Frontal cortex (tissue), 4 donors: ENCODE measurements around the gene ATG101. TPM values are rescaled to one million over a fixed set of nuclear protein-coding genes. Genes with fewer than 3 reads are reported as not detected.

ENCODE experiments used
- DNase-seq, 2 donors: peaks; one replicate each; pipeline ENCODE4 v3.0.0; 2012; ENCODE audit warnings: low spot score in 2 of 2
- FAIRE-seq: peaks from 2 replicates; lab custom pipeline; 2012; peaks lifted over from hg19 to GRCh38; lab: Jason Lieb, UNC
- total RNA-seq: library from RNA; depleted of rRNA; stranded (reverse); fragments of >200 nt; gene quantifications from one replicate; pipeline ENCODE4 v1.2.3, GENCODE V29; 2014
- donor health status: control.
- donor health status: control.
- donor health status: control.

The ATG101 gene
- total RNA-seq, 1 donor from 2014 or later: 26.5 TPM

DNA sequence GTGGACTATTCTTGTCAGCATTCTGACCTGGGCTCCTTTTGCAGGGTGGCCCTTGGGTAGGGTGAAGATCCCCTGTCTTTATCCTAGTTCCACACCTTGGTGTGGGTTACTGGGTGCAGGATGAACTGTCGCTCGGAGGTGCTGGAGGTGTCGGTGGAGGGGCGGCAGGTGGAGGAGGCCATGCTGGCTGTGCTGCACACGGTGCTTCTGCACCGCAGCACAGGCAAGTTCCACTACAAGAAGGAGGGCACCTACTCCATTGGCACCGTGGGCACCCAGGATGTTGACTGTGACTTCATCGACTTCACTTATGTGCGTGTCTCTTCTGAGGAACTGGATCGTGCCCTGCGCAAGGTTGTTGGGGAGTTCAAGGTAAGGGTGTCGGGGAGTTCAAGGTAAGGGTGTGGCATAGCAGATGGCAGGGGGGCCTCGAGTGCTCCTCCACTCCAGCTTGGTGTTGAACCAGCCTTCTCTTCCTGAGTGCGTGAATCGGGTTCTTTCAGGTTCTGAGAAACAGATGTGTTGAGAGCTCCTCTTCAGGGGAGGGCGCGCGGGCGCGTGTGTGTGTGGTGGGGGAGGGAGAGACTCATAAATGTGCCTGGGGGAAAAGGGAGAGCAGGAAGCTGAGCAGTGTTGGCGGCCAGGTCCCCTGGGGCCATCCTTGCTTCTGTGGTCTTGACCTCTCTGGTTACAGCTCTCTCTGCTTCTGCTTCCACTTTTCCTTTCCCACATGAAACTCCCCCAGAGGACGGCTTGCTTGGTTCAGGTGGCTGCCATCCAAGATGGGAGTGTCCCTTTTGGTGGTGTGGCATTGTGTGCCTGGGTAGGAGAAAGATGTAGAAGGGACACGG lies 4.0 kb downstream of the ATG101 start:
- DNase-seq (no peak), FAIRE-seq (no peak)

- FAIRE-seq (no peak), DNase-seq (no peak)
Observed at GRCh38 chr12:52074971-52075724, 5.4 kb downstream of the ATG101 start.

DNA sequence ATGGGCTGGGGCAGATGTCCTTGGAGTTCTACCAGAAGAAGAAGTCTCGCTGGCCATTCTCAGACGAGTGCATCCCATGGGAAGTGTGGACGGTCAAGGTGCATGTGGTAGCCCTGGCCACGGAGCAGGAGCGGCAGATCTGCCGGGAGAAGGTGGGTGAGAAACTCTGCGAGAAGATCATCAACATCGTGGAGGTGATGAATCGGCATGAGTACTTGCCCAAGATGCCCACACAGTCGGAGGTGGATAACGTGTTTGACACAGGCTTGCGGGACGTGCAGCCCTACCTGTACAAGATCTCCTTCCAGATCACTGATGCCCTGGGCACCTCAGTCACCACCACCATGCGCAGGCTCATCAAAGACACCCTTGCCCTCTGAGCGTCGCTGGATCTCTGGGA lies 7.0 kb downstream of the ATG101 start:
- FAIRE-seq: no peak
- no peak for DNase-seq

DNA sequence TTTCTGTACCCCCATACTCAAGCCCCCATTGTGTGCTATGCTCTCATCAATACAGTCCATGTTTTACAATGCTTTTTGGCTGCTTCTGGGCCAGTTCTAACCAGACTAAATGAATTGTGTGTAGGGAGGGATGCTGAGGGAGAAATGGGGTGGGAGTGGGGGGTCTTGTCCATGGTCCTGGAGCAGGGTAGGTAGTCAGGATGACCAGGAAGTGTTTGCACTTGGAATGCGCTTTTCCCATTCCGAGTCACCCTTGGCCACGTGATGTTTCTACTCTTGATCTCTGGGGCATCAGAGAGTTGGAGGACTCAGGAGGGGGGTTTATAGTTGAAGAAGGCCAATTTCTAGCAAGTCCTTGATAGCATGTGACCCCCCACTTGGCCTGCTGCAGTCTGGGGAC lies 8.5 kb downstream of the ATG101 start:
- DNase-seq: no peak
- no peak for FAIRE-seq

DNA sequence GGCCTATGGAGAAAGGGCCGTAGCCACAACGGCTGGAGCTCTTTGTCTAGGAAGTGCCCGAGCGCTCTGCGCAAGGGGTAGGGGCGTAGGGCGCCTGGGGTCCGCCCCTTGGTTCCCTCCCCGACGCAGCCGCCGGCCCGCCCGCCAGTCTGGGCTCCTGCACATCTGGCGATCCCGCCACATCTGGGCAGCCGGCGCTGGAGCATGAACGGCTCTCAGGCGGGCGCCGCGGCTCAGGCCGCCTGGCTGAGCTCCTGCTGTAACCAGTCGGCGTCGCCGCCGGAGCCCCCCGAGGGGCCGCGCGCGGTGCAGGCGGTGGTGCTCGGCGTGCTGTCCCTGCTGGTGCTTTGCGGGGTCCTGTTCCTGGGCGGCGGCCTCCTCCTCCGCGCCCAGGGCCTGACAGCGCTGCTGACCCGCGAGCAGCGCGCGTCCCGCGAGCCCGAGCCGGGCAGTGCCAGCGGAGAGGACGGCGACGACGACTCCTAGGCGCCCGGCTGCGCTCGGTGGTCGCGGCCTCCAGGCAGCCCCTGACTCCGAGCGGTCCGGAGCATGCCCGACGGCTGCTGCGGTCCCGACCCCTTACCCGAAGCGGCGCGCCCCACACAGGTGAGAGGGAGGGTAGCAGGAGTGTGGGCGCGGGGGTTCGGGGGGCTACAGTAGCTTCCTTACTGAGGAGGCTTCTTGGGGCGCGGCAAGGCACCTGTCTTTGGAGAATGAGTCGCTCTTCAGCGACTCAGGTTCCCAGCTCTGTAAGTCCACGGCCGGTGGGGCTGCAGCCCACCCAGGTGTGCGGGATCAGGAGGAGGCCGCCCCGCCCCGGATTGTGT lies 10.0 kb downstream of the ATG101 start, which contains the start of gene SMIM41:
TSS of gene SMIM41 (plus strand) at position 129 of the 827 bp plus-strand sequence. CDS start at position 205, 76 bp downstream.
- FAIRE-seq: no peak
- peak in 1 of 2 donors; percentile 5 for DNase-seq

DNA sequence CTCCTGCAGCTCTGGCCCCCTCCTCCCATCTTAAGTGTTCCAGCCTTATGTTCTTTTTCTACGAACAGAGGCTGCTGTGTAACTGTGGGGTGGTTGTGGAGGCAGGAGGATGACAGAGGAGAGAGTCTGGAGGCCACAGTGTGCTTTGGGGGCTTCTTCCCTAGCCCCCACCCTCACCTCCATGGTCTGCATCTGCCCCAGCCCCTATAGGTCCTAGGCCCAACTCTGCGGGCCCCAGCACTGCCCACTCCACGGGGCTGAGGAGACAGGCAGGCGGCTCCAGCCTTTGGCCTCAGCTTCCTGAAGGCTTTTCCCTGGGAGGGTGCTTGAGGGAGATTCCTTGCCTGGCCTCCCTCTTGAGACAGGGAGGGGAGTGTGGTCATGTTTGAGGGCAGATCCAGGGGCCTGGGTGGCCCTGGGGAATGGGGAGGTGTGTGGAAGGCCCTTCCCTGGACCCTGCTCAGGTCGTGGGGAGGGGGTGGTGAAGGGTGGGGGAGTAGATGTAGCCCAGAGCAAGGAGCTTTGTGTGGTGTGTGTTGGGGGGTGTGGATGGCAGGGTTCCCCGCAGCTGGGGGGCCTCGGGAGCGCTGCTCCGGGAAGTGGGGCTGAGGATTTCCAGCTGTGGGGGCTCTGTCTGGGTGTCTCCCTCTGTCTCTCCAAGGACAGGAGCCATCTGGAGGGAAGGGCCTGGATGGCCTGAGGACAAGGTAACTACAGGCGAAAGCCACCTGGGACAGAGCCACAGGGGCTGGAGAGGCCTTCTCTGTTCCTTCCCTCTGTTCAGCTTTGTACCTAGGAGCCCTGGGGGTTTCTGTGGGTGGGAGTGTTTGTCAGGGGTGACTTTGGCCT lies 10.8 kb downstream of the ATG101 start:
- FAIRE-seq: no peak
- peak in 1 of 2 donors; percentile 19 for DNase-seq

- FAIRE-seq (no peak), DNase-seq (peak in 1 of 2 donors; percentile 24)
Observed at GRCh38 chr12:52081263-52081733, 11.5 kb downstream of the ATG101 start.

- DNase-seq (peak in 1 of 2 donors; percentile 42), FAIRE-seq (no peak)
Observed at GRCh38 chr12:52082026-52082668, 12.4 kb downstream of the ATG101 start.

DNA sequence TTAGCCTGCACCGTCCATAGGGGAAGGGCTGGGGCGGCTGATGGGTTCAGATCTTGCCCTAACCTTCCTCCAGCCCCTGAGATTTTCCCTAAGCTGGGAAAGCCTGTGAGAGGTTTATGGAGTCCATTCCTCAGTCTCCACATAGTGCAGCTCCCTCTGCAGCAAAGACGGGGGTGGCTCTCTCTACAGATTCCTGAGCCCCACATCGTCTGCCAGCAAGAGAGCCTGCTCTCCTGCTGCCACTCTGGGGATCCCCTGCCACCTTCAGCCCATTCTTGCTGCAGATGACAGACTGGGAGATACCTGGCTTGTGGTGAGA lies 12.8 kb downstream of the ATG101 start:
- DNase-seq (peak in 1 of 2 donors; percentile 24), FAIRE-seq (no peak)

- FAIRE-seq (no peak), DNase-seq (peak; percentile 79 to 87)
Observed at GRCh38 chr12:52082988-52083637, 13.3 kb downstream of the ATG101 start.

DNA sequence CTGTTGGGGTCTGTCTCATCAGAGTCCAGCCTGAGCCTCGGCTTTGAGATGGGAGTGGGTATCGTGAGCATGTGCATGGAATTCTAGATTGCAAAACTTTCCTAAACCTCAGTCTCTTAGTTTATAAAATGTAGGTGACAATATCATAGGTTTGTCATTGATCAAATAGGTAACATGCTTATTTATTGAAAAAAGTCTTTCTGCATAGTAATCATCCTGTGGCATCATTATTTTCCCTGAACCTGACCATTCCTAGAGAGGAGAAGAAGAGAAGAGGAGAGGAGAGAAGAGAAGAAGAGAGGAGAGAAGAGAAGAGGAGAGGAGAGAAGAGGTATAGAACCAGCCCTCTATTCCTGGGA lies 13.8 kb downstream of the ATG101 start:
- FAIRE-seq (no peak), DNase-seq (no peak)

DNA sequence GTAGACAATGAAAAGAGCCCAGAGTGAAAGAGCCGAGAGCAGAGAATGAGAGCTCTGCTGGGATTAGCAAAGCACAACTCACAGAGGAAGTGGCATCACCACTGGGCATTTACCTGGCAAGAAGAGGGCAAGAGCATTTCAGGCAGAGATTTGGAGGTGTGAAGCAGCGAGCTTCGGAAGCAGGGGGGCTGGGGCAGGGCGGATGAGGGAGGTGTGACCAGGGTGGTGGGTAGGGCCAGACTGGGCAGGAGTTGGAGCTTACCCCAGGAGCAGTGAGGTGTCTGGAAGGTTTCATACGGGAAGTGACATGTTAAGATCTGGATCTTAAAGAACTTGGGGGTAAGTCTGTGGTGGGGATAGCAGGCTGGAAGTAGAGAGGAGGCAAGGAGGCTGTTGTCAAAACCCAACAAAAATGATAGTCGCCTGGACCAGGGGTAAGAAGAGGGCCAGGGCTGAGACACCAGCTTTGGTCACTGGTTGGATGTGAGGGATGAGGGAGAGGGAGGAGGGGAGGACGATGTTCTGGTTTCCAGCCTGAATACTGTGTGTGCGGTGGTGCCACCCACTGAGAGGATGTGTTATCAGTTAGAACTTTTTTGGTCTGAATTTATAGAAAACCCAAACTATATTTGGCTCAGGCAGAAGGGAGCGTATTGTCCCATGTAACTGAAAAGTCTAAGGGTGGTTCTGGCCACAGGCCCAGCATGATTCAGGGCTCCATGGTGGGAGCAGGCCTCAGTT lies 14.9 kb downstream of the ATG101 start:
- FAIRE-seq: no peak
- peak; percentile 17 to 18 for DNase-seq

DNA sequence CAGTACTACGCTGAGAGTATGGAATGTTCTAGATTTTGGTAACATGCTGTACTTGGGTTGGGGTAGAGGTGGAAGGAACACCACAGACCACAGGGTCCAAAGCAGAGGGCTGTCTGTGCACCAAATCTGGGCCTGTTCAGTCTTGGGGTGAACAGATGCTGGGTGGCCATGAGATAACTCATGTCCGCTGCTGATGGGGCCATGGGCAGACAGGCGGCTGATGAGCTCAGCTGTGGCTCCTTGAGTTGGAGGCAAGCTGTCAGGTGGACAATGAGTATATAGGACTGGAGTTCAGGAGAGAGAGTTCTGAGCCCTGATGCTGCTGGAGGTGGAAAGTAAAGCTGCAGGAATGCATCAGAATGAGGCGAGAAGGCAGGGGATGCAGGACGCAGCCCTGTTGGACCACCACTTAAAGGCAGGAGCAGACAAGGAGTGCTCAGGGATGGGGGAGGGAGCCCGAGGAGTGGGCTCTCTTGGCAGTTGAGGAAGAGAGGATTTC lies 16.0 kb downstream of the ATG101 start:
- FAIRE-seq: no peak

DNA sequence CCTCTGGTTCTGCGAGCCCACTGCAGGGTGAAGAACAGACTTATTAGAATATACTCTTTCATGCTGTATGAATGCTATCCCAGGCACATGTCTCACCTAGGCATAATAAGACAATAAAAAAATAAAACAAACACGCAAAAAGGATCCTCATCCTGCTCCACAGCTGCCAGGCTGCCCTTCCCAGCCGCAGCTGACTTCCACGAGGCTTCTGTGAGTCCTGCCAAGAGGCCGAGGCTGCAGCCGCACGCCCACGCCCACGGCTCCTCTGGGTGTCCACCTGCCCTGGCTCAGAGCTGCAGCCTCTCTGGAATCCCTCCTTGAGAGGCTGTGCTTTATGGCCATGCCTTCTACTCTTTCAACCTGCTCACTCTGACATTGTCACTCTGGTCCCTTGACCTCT lies 16.6 kb downstream of the ATG101 start:
- FAIRE-seq (no peak), DNase-seq (peak in 1 of 2 donors; percentile 17)

More for the DNA sequence above, 16.0 kb downstream of the ATG101 start:
- DNase-seq: peak in 1 of 2 donors; percentile 7

DNA sequence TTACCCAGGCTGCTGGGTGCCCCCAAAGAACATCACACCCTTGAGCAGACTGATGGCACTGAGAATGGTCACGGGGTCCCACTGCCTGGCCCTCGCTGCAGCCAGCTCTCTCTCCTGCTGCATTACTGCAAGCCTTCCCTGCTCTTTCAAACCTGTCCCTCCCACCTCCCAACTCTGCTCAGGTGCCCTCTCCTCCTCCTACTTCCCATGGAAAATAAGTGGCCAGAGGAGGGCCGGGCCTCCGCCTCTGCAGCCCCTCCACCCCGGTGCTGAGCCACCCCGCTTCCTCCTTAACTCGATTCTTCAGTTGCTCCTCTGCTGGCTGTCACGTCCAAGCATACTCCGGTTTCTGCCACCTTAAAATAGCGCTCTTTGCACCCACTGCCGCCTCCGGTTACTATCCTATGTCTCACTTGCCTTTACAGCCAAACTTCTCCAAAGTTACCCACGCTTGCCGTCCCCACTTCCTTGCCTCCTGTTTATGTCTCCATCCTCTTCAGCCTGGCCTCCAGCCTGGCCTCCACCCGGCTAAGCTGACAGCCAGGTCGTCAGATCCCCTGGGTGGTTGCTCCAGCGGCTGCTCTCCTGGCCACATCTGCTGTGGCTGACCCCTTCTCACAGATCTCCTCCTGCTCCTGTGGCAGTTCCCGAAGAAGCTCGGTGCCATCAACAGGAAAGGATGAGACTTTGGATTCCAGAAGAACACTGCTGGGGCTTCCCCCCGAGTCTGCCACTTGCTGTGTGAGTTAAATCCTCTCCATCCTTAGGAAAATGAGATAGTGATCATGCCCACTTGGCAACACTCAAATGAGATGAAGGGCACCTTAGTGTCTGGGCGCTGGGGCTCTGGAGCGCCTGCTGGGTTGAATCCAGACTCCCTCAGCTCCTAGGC lies 17.4 kb downstream of the ATG101 start:
- no peak for FAIRE-seq
- DNase-seq: peak in 1 of 2 donors; percentile 20
